ENCODE data around the gene GTPBP1. TPM values are rescaled to one million over a fixed set of nuclear protein-coding genes. Genes with fewer than 3 reads are reported as not detected.

Gene GTPBP1
- total and polyA plus RNA-seq, 2 of the 13 experiments (the other 11 are each of a cell fraction or from before 2014, with no cell fraction given), result 22.3 to 27.0 TPM

DNA sequence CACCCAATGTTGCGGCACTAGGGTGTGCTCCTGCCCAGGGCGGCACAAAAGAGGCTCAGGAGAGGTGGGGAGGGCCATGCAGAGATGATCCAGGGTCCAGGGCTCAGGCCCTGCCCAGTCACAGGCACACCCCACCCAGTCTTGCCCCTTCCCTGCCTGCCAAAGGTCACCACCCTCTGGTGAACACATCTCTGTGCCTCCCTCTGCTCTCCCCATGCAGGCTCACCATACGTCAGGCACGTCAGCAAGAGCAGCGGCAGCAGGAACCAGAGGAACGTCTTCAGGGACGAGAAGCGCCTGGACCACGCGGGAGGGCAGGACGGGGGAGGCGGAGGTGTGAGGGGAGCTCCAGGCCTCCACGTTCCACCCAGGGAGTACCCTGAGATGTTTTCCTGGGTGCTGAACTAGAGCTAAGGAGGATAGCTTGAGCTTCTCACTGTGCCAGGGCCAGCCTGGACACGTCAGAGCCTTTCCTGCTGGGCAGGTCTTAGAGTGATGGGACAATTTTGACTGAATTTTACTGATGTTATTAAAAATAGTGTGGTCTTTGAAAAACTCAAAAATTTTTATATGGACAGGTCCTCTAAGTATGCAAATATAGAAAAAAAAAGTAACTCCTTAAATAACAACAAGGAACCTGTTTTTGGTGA lies 42.9 kb downstream of the GTPBP1 start (continued):
- TF ChIP-seq, protein P1, sequence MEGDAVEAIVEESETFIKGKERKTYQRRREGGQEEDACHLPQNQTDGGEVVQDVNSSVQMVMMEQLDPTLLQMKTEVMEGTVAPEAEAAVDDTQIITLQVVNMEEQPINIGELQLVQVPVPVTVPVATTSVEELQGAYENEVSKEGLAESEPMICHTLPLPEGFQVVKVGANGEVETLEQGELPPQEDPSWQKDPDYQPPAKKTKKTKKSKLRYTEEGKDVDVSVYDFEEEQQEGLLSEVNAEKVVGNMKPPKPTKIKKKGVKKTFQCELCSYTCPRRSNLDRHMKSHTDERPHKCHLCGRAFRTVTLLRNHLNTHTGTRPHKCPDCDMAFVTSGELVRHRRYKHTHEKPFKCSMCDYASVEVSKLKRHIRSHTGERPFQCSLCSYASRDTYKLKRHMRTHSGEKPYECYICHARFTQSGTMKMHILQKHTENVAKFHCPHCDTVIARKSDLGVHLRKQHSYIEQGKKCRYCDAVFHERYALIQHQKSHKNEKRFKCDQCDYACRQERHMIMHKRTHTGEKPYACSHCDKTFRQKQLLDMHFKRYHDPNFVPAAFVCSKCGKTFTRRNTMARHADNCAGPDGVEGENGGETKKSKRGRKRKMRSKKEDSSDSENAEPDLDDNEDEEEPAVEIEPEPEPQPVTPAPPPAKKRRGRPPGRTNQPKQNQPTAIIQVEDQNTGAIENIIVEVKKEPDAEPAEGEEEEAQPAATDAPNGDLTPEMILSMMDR (CRISPR knock-in tag; IDR thresholded peaks at IDR 0.05), result 0 out of 2 replicates have a peak, but pooled peaks have one; percentile 15
- TF ChIP-seq SALL1 (CRISPR knock-in tag; IDR thresholded peaks at IDR 0.05) (0 out of 2 replicates have a peak, but pooled peaks have one; percentile 22), SP5 (CRISPR knock-in tag; IDR thresholded peaks at IDR 0.05; ENCODE audit: borderline replicate concordance, low read depth) (0 out of 2 replicates have a peak, but pooled peaks have one; percentile 17), CENPBD1 (CRISPR knock-in tag; IDR thresholded peaks at IDR 0.05; ENCODE audit: borderline replicate concordance, low read depth) (no peak), ZNF143 (CRISPR knock-in tag; IDR thresholded peaks at IDR 0.05) (no peak), AGO2 (optimal IDR thresholded peaks at IDR 0.05; ENCODE audit: low read depth, low read length) (peak; percentile 37), ZSCAN25 (CRISPR knock-in tag; IDR thresholded peaks at IDR 0.05) (peak; percentile 80), HNF4A (CRISPR knock-in tag; IDR thresholded peaks at IDR 0.05) (peak; percentile 61)
- TF ChIP-seq, protein P2, sequence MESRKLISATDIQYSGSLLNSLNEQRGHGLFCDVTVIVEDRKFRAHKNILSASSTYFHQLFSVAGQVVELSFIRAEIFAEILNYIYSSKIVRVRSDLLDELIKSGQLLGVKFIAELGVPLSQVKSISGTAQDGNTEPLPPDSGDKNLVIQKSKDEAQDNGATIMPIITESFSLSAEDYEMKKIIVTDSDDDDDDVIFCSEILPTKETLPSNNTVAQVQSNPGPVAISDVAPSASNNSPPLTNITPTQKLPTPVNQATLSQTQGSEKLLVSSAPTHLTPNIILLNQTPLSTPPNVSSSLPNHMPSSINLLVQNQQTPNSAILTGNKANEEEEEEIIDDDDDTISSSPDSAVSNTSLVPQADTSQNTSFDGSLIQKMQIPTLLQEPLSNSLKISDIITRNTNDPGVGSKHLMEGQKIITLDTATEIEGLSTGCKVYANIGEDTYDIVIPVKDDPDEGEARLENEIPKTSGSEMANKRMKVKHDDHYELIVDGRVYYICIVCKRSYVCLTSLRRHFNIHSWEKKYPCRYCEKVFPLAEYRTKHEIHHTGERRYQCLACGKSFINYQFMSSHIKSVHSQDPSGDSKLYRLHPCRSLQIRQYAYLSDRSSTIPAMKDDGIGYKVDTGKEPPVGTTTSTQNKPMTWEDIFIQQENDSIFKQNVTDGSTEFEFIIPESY (CRISPR knock-in tag; IDR thresholded peaks at IDR 0.05), result peak; percentile 54; the same call in 1 of the 2 replicates
- TF ChIP-seq, protein P3, sequence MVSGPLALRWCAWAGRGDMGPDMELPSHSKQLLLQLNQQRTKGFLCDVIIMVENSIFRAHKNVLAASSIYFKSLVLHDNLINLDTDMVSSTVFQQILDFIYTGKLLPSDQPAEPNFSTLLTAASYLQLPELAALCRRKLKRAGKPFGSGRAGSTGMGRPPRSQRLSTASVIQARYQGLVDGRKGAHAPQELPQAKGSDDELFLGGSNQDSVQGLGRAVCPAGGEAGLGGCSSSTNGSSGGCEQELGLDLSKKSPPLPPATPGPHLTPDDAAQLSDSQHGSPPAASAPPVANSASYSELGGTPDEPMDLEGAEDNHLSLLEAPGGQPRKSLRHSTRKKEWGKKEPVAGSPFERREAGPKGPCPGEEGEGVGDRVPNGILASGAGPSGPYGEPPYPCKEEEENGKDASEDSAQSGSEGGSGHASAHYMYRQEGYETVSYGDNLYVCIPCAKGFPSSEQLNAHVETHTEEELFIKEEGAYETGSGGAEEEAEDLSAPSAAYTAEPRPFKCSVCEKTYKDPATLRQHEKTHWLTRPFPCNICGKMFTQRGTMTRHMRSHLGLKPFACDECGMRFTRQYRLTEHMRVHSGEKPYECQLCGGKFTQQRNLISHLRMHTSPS (CRISPR knock-in tag; IDR thresholded peaks at IDR 0.05; ENCODE audit: low read depth), result peak; percentile 73; the same call in 1 of the 2 replicates
